HepG2 (cell line): ENCODE measurements around the gene MATN1. TPM values are rescaled to one million over a fixed set of nuclear protein-coding genes. Genes with fewer than 3 reads are reported as not detected.
A peak's percentile ranks its signal among the peaks of the same experiment; 100 is the strongest.

ENCODE experiments used
- CCDC6 ChIP-seq: sonication (generic); formaldehyde crosslinking; IDR thresholded peaks from 2 replicates; pipeline ENCODE4 v1.8.1; 2022; ENCODE audit warnings: mild to moderate bottlenecking, missing genetic modification reagents, moderate library complexity
- CERS6 ChIP-seq: sonication (generic); formaldehyde crosslinking; IDR thresholded peaks from 2 replicates; pipeline ENCODE4 v1.5.0; 2020; ENCODE audit warnings: missing genetic modification reagents
- DDIT3 ChIP-seq: sonication (generic); formaldehyde crosslinking; IDR thresholded peaks from 2 replicates; pipeline ENCODE4 v1.4.0; 2020; ENCODE audit warnings: mild to moderate bottlenecking, missing genetic modification reagents
- HES4 ChIP-seq: sonication (generic); formaldehyde crosslinking; IDR thresholded peaks from 2 replicates; pipeline ENCODE4 v1.9.0; 2021; ENCODE audit warnings: mild to moderate bottlenecking, missing genetic modification reagents, borderline replicate concordance
- HMGXB4 ChIP-seq, 2 experiments: sonication (generic) in 1 of 2; formaldehyde crosslinking in 1 of 2; IDR thresholded peaks; 2 replicates each; pipeline versions ENCODE4 v1.4.0 to v1.6.1; 2018 to 2020; ENCODE audit warnings: missing genetic modification reagents in 2 of 2, borderline replicate concordance in 1 of 2, low read depth in 1 of 2, mild to moderate bottlenecking in 1 of 2, missing biosample characterization in 1 of 2
- HNRNPK ChIP-seq: fragments of 200-400 bp; formaldehyde crosslinking; IDR thresholded peaks from 2 replicates; pipeline ENCODE4 v1.6.1; 2018; ENCODE audit warnings: low read length, low read depth, moderate library complexity, mild to moderate bottlenecking; ENCODE audit not compliant: poor library complexity, severe bottlenecking
- IKZF4 ChIP-seq: sonication (generic); formaldehyde crosslinking; IDR thresholded peaks from 2 replicates; pipeline ENCODE4 v1.5.1; 2020; ENCODE audit warnings: borderline replicate concordance, mild to moderate bottlenecking, low read depth, missing genetic modification reagents; ENCODE audit errors: not compliant biosample characterization
- KDM5A ChIP-seq: fragments of 200-600 bp; sonication (generic); IDR thresholded peaks from 2 replicates; pipeline ENCODE4 v1.7.0; 2018; ENCODE audit warnings: antibody characterized with exemption, mild to moderate bottlenecking, low read length, borderline replicate concordance
- KLF12 ChIP-seq: sonication (generic); formaldehyde crosslinking; IDR thresholded peaks from 2 replicates; pipeline ENCODE4 v1.4.0; 2020; ENCODE audit warnings: missing genetic modification reagents, borderline replicate concordance
- NCOA1 ChIP-seq: sonication (generic); formaldehyde crosslinking; IDR thresholded peaks from 2 replicates; pipeline ENCODE4 v1.9.0; 2021; ENCODE audit warnings: missing genetic modification reagents
- RXRA ChIP-seq: sonication (generic); formaldehyde crosslinking; IDR thresholded peaks from 2 replicates; pipeline ENCODE4 v1.5.1; 2020; ENCODE audit warnings: missing genetic modification reagents
- SNAI1 ChIP-seq: sonication (generic); formaldehyde crosslinking; IDR thresholded peaks from 2 replicates; pipeline ENCODE4 v1.5.0; 2020; ENCODE audit warnings: mild to moderate bottlenecking, missing genetic modification reagents, borderline replicate concordance
- ZBTB39 ChIP-seq: sonication (generic); formaldehyde crosslinking; IDR thresholded peaks from 2 replicates; pipeline ENCODE4 v1.5.0; 2020; ENCODE audit warnings: missing genetic modification reagents
- ZNF136 ChIP-seq: sonication (generic); formaldehyde crosslinking; IDR thresholded peaks from 2 replicates; pipeline ENCODE4 v1.8.1; 2022; ENCODE audit warnings: low read depth, mild to moderate bottlenecking, moderate library complexity, missing genetic modification reagents
- ZNF207 ChIP-seq: fragments of 450-650 bp; IDR thresholded peaks from 2 replicates; pipeline ENCODE4 v1.6.1; 2016; ENCODE audit warnings: antibody characterized with exemption, borderline replicate concordance
- ZNF235 ChIP-seq: sonication (generic); formaldehyde crosslinking; IDR thresholded peaks from 2 replicates; pipeline ENCODE4 v1.8.1; 2023; ENCODE audit warnings: mild to moderate bottlenecking, missing genetic modification reagents, borderline replicate concordance
- ZNF451 ChIP-seq: sonication (generic); formaldehyde crosslinking; IDR thresholded peaks from 2 replicates; pipeline ENCODE4 v1.5.0; 2020; ENCODE audit warnings: mild to moderate bottlenecking, missing genetic modification reagents
- ZNF703 ChIP-seq: sonication (generic); formaldehyde crosslinking; IDR thresholded peaks from 2 replicates; pipeline ENCODE4 v1.5.1; 2020; ENCODE audit warnings: missing genetic modification reagents, mild to moderate bottlenecking, moderate library complexity, borderline replicate concordance
- ZNF724P ChIP-seq: sonication (generic); formaldehyde crosslinking; IDR thresholded peaks from 2 replicates; pipeline ENCODE4 v1.8.0; 2022; ENCODE audit warnings: missing genetic modification reagents, borderline replicate concordance
- ZNF737 ChIP-seq: sonication (generic); formaldehyde crosslinking; IDR thresholded peaks from 2 replicates; pipeline ENCODE4 v1.5.0; 2020; ENCODE audit warnings: missing genetic modification reagents, mild to moderate bottlenecking, borderline replicate concordance
- ZNF740 ChIP-seq: sonication (generic); formaldehyde crosslinking; IDR thresholded peaks from 2 replicates; pipeline ENCODE4 v1.4.0; 2020; ENCODE audit warnings: missing genetic modification reagents
- ZSCAN31 ChIP-seq: sonication (generic); formaldehyde crosslinking; IDR thresholded peaks from 2 replicates; pipeline ENCODE4 v1.5.0; 2020; ENCODE audit warnings: low read depth, mild to moderate bottlenecking, missing genetic modification reagents
- polyA plus RNA-seq, 8 experiments: library from polyadenylated mRNA; depleted of rRNA in 3 of 8; stranded (reverse) in 7 of 8; unstranded in 1 of 8; fragments of >200 nt; fragmentation: Illumina TruSeq in 4 of 8; extraction: Trizol in 4 of 8; gene quantifications; 2 replicates each; pipeline versions ENCODE4 v1.2.1 to v1.2.3, GENCODE V29; 2011 to 2016; ENCODE audit warnings: low read depth in 4 of 8, missing spikeins in 1 of 8, mixed read lengths in 1 of 8; ENCODE audit not compliant: insufficient read depth in 1 of 8
- total RNA-seq, 5 experiments: library from RNA; depleted of rRNA; stranded (reverse); fragments of >200 nt; fragmentation: Illumina TruSeq; extraction: Trizol; gene quantifications; 2 replicates each; pipeline ENCODE4 v1.2.3, GENCODE V29; 2016; ENCODE audit warnings: low read depth in 1 of 5

Gene MATN1
- total and polyA plus RNA-seq, 2 of the 13 experiments (the other 11 are each of a cell fraction or from before 2014, with no cell fraction given): 0.04 to 0.05 TPM

GRCh38 chr1:30718636-30719405, 4.6 kb downstream of the MATN1 start (continued):
- TF ChIP-seq KDM5A: 0 out of 2 replicates have a peak, but pooled peaks have one; percentile 44
- TF ChIP-seq NCOA1 (CRISPR knock-in tag): no peak
- peak; percentile 92 for TF ChIP-seq IKZF4
- no peak for TF ChIP-seq ZNF703
- peak; percentile 53 for TF ChIP-seq ZNF235
- peak; percentile 71; the same call in 1 of the 2 replicates for TF ChIP-seq ZNF740 (CRISPR knock-in tag)
- TF ChIP-seq KLF12: no peak
- TF ChIP-seq DDIT3 (CRISPR knock-in tag): no peak
- TF ChIP-seq ZNF737 (CRISPR knock-in tag): no peak
- TF ChIP-seq HNRNPK: no peak
- peak; percentile 85; the same call in 1 of the 2 replicates for TF ChIP-seq SNAI1
- peak; percentile 89; the same call in 1 of the 2 replicates for TF ChIP-seq CERS6 (CRISPR knock-in tag)
- TF ChIP-seq ZBTB39 (CRISPR knock-in tag): no peak
- TF ChIP-seq HES4 (CRISPR knock-in tag): peak; percentile 85
- no peak; the same call in 1 of the 2 replicates for TF ChIP-seq ZNF724P (CRISPR knock-in tag)
- TF ChIP-seq HMGXB4 (CRISPR knock-in tag; IDR thresholded peaks at IDR 0.05; ENCODE audit: borderline replicate concordance in 1 of 2, low read depth in 1 of 2): no peak; a peak in 3 of 4 replicates
- peak; percentile 65 for TF ChIP-seq ZNF451 (CRISPR knock-in tag)
- 0 out of 2 replicates have a peak, but pooled peaks have one; percentile 78 for TF ChIP-seq CCDC6 (CRISPR knock-in tag)
- TF ChIP-seq ZSCAN31 (CRISPR knock-in tag): 0 out of 2 replicates have a peak, but pooled peaks have one; percentile 28
- TF ChIP-seq RXRA (CRISPR knock-in tag): peak; percentile 39; the same call in 1 of the 2 replicates
- peak; percentile 85; the same call in 1 of the 2 replicates for TF ChIP-seq ZNF136 (CRISPR knock-in tag)
- TF ChIP-seq ZNF207: no peak
